GM12878 (cell line): Measurements from ENCODE around the gene UBAP1. TPM values are rescaled to one million over a fixed set of nuclear protein-coding genes. Genes with fewer than 3 reads are reported as not detected.

Source experiments
- ATAC-seq: fragments of 200-7000 bp; cut with Tn5 transposase; 3 replicates; pipeline ENCODE4 v1.9.1; 2020; ENCODE audit warnings: mild to moderate bottlenecking, moderate library complexity
- BruUV-seq: library from RNA; stranded (reverse); fragments of 400-500 nt; replicated peaks from 2 replicates; lab custom pipeline; 2021; lab: Mats Ljungman, UMichigan
- CTCF ChIA-PET: fragments of 300-600 bp; sonication (Branson Sonifier 250); formaldehyde crosslinking; extraction: SDS; loops from one replicate; lab custom pipeline; 2021; ENCODE audit warnings: inconsistent platforms; lab: Yijun Ruan, JAX
- POLR2A ChIA-PET: fragments of 350-600 bp; formaldehyde crosslinking; extraction: SDS; loops from one replicate; lab custom pipeline; 2021; ENCODE audit warnings: inconsistent platforms; lab: Charles Lee
- RAD21 ChIA-PET: fragments of 300-600 bp; sonication (Branson Sonifier 250); formaldehyde crosslinking; loops from one replicate; lab custom pipeline; 2023; ENCODE audit warnings: antibody characterized with exemption; ENCODE audit not compliant: unreplicated experiment; lab: Charles Lee
- SMC1A ChIA-PET: fragments of 300-600 bp; sonication (Branson Sonifier 250); formaldehyde crosslinking; loops from one replicate; lab custom pipeline; 2023; ENCODE audit not compliant: unreplicated experiment, uncharacterized antibody; lab: Charles Lee
- DNase-seq: peaks from one replicate; pipeline ENCODE4 v3.0.0-alpha.2; 2011; ENCODE audit warnings: low read depth, low spot score
- FAIRE-seq: peaks from 3 replicates; lab custom pipeline; 2011; peaks lifted over from hg19 to GRCh38; lab: Jason Lieb, UNC
- H2AFZ ChIP-seq: 2 replicates; pipeline ENCODE4 v1.6.0; 2011; ENCODE audit warnings: low read depth, low read length, control low read depth; ENCODE audit not compliant: control insufficient read depth
- H3K27ac ChIP-seq: 2 replicates; pipeline ENCODE4 v1.5.1; 2011; ENCODE audit warnings: control low read depth; ENCODE audit not compliant: control insufficient read depth, insufficient read depth
- H3K27me3 ChIP-seq, 2 experiments: replicated peaks in 1 of 2; 2 replicates each; pipeline versions ENCODE4 v1.6.0 to v1.6.1; 2011; ENCODE audit warnings: low read length in 1 of 2; ENCODE audit not compliant: control insufficient read depth in 2 of 2, insufficient read depth in 2 of 2
- H3K36me3 ChIP-seq, 2 experiments: 2 replicates each; pipeline ENCODE4 v1.5.1; 2011; ENCODE audit warnings: low read length in 1 of 2; ENCODE audit not compliant: control insufficient read depth in 2 of 2, insufficient read depth in 2 of 2
- H3K4me1 ChIP-seq: 2 replicates; pipeline ENCODE4 v1.6.1; 2011; ENCODE audit warnings: mild to moderate bottlenecking, low read length, moderate library complexity, mixed read lengths; ENCODE audit not compliant: control insufficient read depth, insufficient read depth
- H3K4me2 ChIP-seq: 2 replicates; pipeline ENCODE4 v1.6.0; 2011; ENCODE audit warnings: control low read depth; ENCODE audit not compliant: control insufficient read depth, insufficient read depth
- H3K4me3 ChIP-seq: fragments of 200-600 bp; sonication (generic); 2 replicates; pipeline ENCODE4 v1.5.1; 2016
- H3K79me2 ChIP-seq: 2 replicates; pipeline ENCODE4 v1.6.0; 2011; ENCODE audit warnings: low read length; ENCODE audit not compliant: control insufficient read depth, insufficient read depth
- H3K9ac ChIP-seq: 2 replicates; pipeline ENCODE4 v1.8.0; 2011; ENCODE audit warnings: low read length, control low read depth, mixed read lengths; ENCODE audit not compliant: control insufficient read depth, insufficient read depth
- H3K9me3 ChIP-seq: replicated peaks from 3 replicates; pipeline ENCODE4 v1.5.1; 2011; ENCODE audit warnings: mild to moderate bottlenecking, low read length; ENCODE audit not compliant: control insufficient read depth, insufficient read depth
- H4K20me1 ChIP-seq: 2 replicates; pipeline ENCODE4 v1.6.0; 2011; ENCODE audit not compliant: control insufficient read depth, insufficient read depth
- BRCA1 ChIP-seq: IDR thresholded peaks from 2 replicates; pipeline ENCODE4 v1.6.1; 2011; ENCODE audit warnings: low read depth, low read length, improper control_type of control experiment
- EP300 ChIP-seq, 2 experiments: fragments of 150-350 bp in 1 of 2; IDR thresholded peaks; 2 replicates each; pipeline ENCODE4 v1.6.1; 2011 to 2012; ENCODE audit warnings: low read depth in 2 of 2, low read length in 2 of 2, borderline replicate concordance in 1 of 2, improper control_type of control experiment in 1 of 2, inconsistent platforms in 1 of 2; ENCODE audit not compliant: control insufficient read depth in 1 of 2
- GATAD2B ChIP-seq: fragments of 450-650 bp; conservative IDR thresholded peaks from 2 replicates; pipeline ENCODE4 v1.6.1; 2017; ENCODE audit warnings: low read depth, mild to moderate bottlenecking, moderate library complexity
- NBN ChIP-seq: fragments of 450-650 bp; IDR thresholded peaks from 2 replicates; pipeline ENCODE4 v1.6.1; 2016
- POU2F2 ChIP-seq: IDR thresholded peaks from 3 replicates; pipeline ENCODE4 v1.6.1; 2011; ENCODE audit warnings: low read depth, mild to moderate bottlenecking, low read length, borderline replicate concordance
- ZBTB4 ChIP-seq: fragments of 450-650 bp; formaldehyde crosslinking; IDR thresholded peaks from 2 replicates; pipeline ENCODE4 v1.4.0; 2022; ENCODE audit warnings: mild to moderate bottlenecking, moderate library complexity
- WGBS: methylation state at CpG from one replicate; pipeline ENCODE4 v1.1.6; 2016; ENCODE audit warnings: low lambda C conversion rate; ENCODE audit not compliant: insufficient replicate concordance, insufficient coverage; ENCODE audit errors: missing lambda C conversion rate; 5-methylcytosine and 5-hydroxymethylcytosine counted together
- in situ Hi-C: fragments of 300-500 bp; cut with MboI; formaldehyde crosslinking; loops from 9 replicates; pipeline ENCODE4 v1.14.3; 2018; ENCODE audit warnings: mixed read lengths
- intact Hi-C: fragments of 100-400 bp; cut with micrococcal nuclease; formaldehyde crosslinking; loops from one replicate; pipeline ENCODE4 v1.14.2; 2022; ENCODE audit not compliant: unreplicated experiment
- polyA plus RNA-seq, 11 experiments: library from polyadenylated mRNA; depleted of rRNA in 4 of 11; unstranded in 6 of 11; stranded (reverse) in 5 of 11; fragments of >200 nt; fragmentation: Nextera tagmentation in 4 of 11; fragmentation: Illumina TruSeq in 1 of 11; extraction: Ambion mirVana in 4 of 11; extraction: Trizol in 1 of 11; gene quantifications; 1 replicate in 1 of 11; 2 replicates in 10 of 11; pipeline versions ENCODE4 v1.2.1 to v1.2.3, GENCODE V29; 2011 to 2016; ENCODE audit warnings: inconsistent platforms in 2 of 11, missing spikeins in 2 of 11, low read depth in 1 of 11
- total RNA-seq, 4 experiments: library from RNA; depleted of rRNA in 3 of 4; stranded (reverse); fragments of >200 nt in 3 of 4; fragmentation: Illumina TruSeq in 1 of 4; extraction: Trizol in 1 of 4; gene quantifications; 2 replicates each; pipeline versions ENCODE4 v1.2.1 to v1.2.3, GENCODE V29; 2013 to 2021
- TF ChIP-seq, protein P1 (sequence below): fragments of 450-650 bp; IDR thresholded peaks from 2 replicates; pipeline ENCODE4 v1.6.1; 2017; ENCODE audit warnings: mild to moderate bottlenecking, moderate library complexity

The UBAP1 gene
- total and polyA plus RNA-seq, 10 of the 15 experiments (the other 5 are each of a cell fraction or from before 2014, with no cell fraction given), result 2.1 to 47.9 (median 27.2) TPM

DNA sequence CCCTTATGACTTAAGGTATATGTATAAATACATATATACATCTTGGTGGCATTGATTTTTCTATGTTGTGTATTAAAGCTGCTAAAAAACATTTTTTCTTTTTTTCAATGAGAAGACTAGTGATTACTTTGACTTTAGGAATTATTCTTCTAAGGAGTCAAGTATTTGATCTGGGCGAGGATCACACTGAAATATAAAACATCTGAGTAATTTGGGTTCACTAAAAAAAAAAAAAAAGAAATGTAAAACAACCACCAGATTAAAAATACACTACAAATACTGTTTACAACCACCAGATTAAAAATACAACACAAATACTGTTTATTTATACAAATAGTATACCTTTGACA, 9.0 kb downstream of the UBAP1 start:
- Histone ChIP-seq H3K79me2 (peaks cover 50% of the 10 kb centered on the region), H3K9me3 (no peaks in the 10 kb centered on the region), H3K9ac (no peak overlapping the region), H3K4me2 (no peak overlapping the region), H3K36me3 (peaks cover 0 to 2% of the 10 kb centered on the region in 2 experiments; a peak in 1 of 4 replicates), H3K27me3 (no peaks in the 10 kb centered on the region), H4K20me1 (no peaks in the 10 kb centered on the region), H2AFZ (no peak overlapping the region), H3K4me3 (no peak overlapping the region), H3K27ac (no peak overlapping the region), H3K4me1 (peaks cover 8% of the 10 kb centered on the region)
- in situ Hi-C loops, result no loop called here
- ChIA-PET RAD21 (no interaction called here), SMC1A (interaction anchor here (0.6 to 0.7 kb wide), 2 partner anchors 18 to 209 kb away, joined by 3 read pairs; no protein-coding TSS in a partner anchor), CTCF (no interaction called here), POLR2A (interaction anchor here (0.5 to 1.1 kb wide), 4 partner anchors 9 to 29 kb away, joined by 3 to 5 read pairs (median 3); partner anchors contain the start of gene UBAP1)
- no TSS peak for BruUV-seq
- ATAC-seq (no peak), DNase-seq (no peak), FAIRE-seq (no peak)
- WGBS, result 80% methylated on average over 1 of the region's 1 CpG
- intact Hi-C loops, result no loop called here
- no peak for TF ChIP-seq ZBTB4 (CRISPR knock-in tag)
- no peak for TF ChIP-seq EP300 (IDR thresholded peaks at IDR 0.05; ENCODE audit: borderline replicate concordance in 1 of 2, control insufficient read depth in 1 of 2, low read depth in 2 of 2, low read length in 2 of 2)
- no peak for TF ChIP-seq BRCA1
- TF ChIP-seq POU2F2, result no peak
- TF ChIP-seq, protein P1, sequence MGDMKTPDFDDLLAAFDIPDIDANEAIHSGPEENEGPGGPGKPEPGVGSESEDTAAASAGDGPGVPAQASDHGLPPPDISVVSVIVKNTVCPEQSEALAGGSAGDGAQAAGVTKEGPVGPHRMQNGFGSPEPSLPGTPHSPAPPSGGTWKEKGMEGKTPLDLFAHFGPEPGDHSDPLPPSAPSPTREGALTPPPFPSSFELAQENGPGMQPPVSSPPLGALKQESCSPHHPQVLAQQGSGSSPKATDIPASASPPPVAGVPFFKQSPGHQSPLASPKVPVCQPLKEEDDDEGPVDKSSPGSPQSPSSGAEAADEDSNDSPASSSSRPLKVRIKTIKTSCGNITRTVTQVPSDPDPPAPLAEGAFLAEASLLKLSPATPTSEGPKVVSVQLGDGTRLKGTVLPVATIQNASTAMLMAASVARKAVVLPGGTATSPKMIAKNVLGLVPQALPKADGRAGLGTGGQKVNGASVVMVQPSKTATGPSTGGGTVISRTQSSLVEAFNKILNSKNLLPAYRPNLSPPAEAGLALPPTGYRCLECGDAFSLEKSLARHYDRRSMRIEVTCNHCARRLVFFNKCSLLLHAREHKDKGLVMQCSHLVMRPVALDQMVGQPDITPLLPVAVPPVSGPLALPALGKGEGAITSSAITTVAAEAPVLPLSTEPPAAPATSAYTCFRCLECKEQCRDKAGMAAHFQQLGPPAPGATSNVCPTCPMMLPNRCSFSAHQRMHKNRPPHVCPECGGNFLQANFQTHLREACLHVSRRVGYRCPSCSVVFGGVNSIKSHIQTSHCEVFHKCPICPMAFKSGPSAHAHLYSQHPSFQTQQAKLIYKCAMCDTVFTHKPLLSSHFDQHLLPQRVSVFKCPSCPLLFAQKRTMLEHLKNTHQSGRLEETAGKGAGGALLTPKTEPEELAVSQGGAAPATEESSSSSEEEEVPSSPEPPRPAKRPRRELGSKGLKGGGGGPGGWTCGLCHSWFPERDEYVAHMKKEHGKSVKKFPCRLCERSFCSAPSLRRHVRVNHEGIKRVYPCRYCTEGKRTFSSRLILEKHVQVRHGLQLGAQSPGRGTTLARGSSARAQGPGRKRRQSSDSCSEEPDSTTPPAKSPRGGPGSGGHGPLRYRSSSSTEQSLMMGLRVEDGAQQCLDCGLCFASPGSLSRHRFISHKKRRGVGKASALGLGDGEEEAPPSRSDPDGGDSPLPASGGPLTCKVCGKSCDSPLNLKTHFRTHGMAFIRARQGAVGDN, result no peak
- no peak for TF ChIP-seq GATAD2B
- TF ChIP-seq NBN, result no peak
